ENCODE measurements around the gene MYOT.

The MYOT gene

GRCh38 chr5:137888863-137889759 lies 21.5 kb downstream of the MYOT start, which contains the start of gene PKD2L2:
TSS of gene PKD2L2 (plus strand) at chr5:137889457. CDS start at chr5:137889492, 35 bp downstream.
- Histone ChIP-seq H4K20me1 (ENCODE audit: insufficient read depth, low read length) (no peaks in the 10 kb centered on the region), H3K9me3 (ENCODE audit: insufficient read depth, low read length, severe bottlenecking) (no peaks in the 10 kb centered on the region), H3K79me2 (ENCODE audit: insufficient read depth, low read length) (peaks cover 3% of the 10 kb centered on the region; the same call in 1 of the 2 replicates), H3K4me3 (ENCODE audit: low read depth in 1 of 2, low read length in 2 of 2) (peak within 1 kb of the TSS; percentile 49 to 59; a peak in 3 of 4 replicates), H3K27me3 (ENCODE audit: insufficient read depth, low read length, poor library complexity) (no peaks in the 10 kb centered on the region), H3K4me2 (ENCODE audit: insufficient read depth, low read length) (peak within 1 kb of the TSS; percentile 72), H3K27ac (ENCODE audit: low read length) (peak within 1 kb of the TSS; percentile 87), H2AFZ (ENCODE audit: low read depth, low read length) (peak within 1 kb of the TSS; percentile 84), H3K36me3 (ENCODE audit: insufficient read depth, low read length) (no peaks in the 10 kb centered on the region), H3K9ac (ENCODE audit: low read depth, low read length) (peak within 1 kb of the TSS; percentile 72), H3K4me1 (ENCODE audit: insufficient read depth, low read length) (peaks cover 23% of the 10 kb centered on the region)
- TF ChIP-seq CTCF (IDR thresholded peaks at IDR 0.05; ENCODE audit: borderline replicate concordance, extremely low read depth, low read length, poor library complexity, severe bottlenecking) (peak; percentile 2), EZH2 (IDR thresholded peaks at IDR 0.05; ENCODE audit: borderline replicate concordance, low read depth, low read length, severe bottlenecking) (no peak)
- DNase-seq (peak; percentile 81), ATAC-seq (ENCODE audit: insufficient read depth, low read depth) (peak; percentile 98)

DNA sequence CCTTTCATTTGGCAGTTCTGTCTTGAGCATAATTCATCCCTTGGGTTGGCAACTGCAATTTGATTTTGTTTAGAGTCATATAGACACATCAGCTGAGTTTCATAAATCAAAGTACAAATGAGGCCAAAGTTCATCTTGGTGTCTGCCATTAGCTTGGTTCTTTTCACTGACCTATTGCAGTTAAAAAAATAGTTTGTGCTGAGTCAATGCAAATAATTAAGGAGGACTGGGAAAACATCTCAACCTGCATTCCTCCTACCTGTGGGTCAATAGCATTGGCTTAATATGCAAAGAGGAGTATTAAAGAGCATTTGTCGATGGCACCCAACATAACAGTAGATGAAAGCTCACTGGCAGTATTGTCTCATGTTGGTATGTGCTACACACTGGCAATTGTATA lies 23.2 kb downstream of the MYOT start:
- Histone ChIP-seq H3K9me3 (ENCODE audit: insufficient read depth, low read length, severe bottlenecking) (no peaks in the 10 kb centered on the region), H3K4me2 (ENCODE audit: insufficient read depth, low read length) (no peak overlapping the region), H4K20me1 (ENCODE audit: insufficient read depth, low read length) (no peaks in the 10 kb centered on the region), H3K9ac (ENCODE audit: low read depth, low read length) (no peak overlapping the region), H3K36me3 (ENCODE audit: insufficient read depth, low read length) (no peaks in the 10 kb centered on the region), H2AFZ (ENCODE audit: low read depth, low read length) (no peak overlapping the region), H3K27ac (ENCODE audit: low read length) (no peak overlapping the region), H3K4me1 (ENCODE audit: insufficient read depth, low read length) (peaks cover 23% of the 10 kb centered on the region), H3K27me3 (ENCODE audit: insufficient read depth, low read length, poor library complexity) (no peaks in the 10 kb centered on the region), H3K79me2 (ENCODE audit: insufficient read depth, low read length) (peaks cover 3% of the 10 kb centered on the region; the same call in 1 of the 2 replicates), H3K4me3 (ENCODE audit: low read depth in 1 of 2, low read length in 2 of 2) (no peak overlapping the region)
- no peak for DNase-seq
- no peak for TF ChIP-seq CTCF (IDR thresholded peaks at IDR 0.05; ENCODE audit: borderline replicate concordance, extremely low read depth, low read length, poor library complexity, severe bottlenecking)
- no peak for TF ChIP-seq EZH2 (IDR thresholded peaks at IDR 0.05; ENCODE audit: borderline replicate concordance, low read depth, low read length, severe bottlenecking)
- no peak for ATAC-seq (ENCODE audit: insufficient read depth, low read depth)

DNA sequence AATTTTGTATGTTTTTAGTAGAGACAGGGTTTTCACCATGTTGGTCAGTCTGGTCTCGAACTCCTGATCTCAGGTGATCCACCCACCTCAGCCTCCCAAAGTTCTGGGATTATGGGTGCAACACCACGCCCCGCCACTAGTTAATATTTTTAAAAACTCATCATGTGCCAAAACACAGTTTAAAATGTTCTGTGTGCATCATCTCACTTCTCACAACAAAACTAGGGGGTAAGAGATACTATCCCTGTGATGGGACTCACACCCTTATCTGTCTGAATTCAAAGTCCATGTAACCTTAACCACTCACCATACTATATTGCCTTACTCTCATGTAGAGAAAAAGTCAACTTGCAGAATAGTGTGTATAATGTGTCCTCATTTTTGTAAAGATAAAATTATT lies 24.2 kb downstream of the MYOT start:
- Histone ChIP-seq H2AFZ (ENCODE audit: low read depth, low read length) (no peak overlapping the region), H3K9ac (ENCODE audit: low read depth, low read length) (no peak overlapping the region), H3K79me2 (ENCODE audit: insufficient read depth, low read length) (peaks cover 3% of the 10 kb centered on the region; the same call in 1 of the 2 replicates), H4K20me1 (ENCODE audit: insufficient read depth, low read length) (no peaks in the 10 kb centered on the region), H3K4me3 (ENCODE audit: low read depth in 1 of 2, low read length in 2 of 2) (no peak overlapping the region), H3K9me3 (ENCODE audit: insufficient read depth, low read length, severe bottlenecking) (no peaks in the 10 kb centered on the region), H3K27ac (ENCODE audit: low read length) (no peak overlapping the region), H3K27me3 (ENCODE audit: insufficient read depth, low read length, poor library complexity) (no peaks in the 10 kb centered on the region), H3K4me2 (ENCODE audit: insufficient read depth, low read length) (no peak overlapping the region), H3K36me3 (ENCODE audit: insufficient read depth, low read length) (no peaks in the 10 kb centered on the region), H3K4me1 (ENCODE audit: insufficient read depth, low read length) (peaks cover 20% of the 10 kb centered on the region)
- TF ChIP-seq EZH2 (IDR thresholded peaks at IDR 0.05; ENCODE audit: borderline replicate concordance, low read depth, low read length, severe bottlenecking) (no peak), CTCF (IDR thresholded peaks at IDR 0.05; ENCODE audit: borderline replicate concordance, extremely low read depth, low read length, poor library complexity, severe bottlenecking) (peak; percentile 40)
- no peak for ATAC-seq (ENCODE audit: insufficient read depth, low read depth)
- no peak for DNase-seq

Measured in DND-41 (cell line).